Mucosa of rectum (tissue), 2 donors: Measurements from ENCODE around the gene SFI1.
"Not testable (repeated sequence)": the region's sequence is repeated elsewhere in the genome, so short reads cannot be mapped to it uniquely, and the experiment has no call there.

ENCODE experiments used
- H3K27ac ChIP-seq, 2 donors: one replicate each; pipeline ENCODE4 v1.7.0; 2013; ENCODE audit warnings: inconsistent platforms in 2 of 2, low read depth in 2 of 2, low read length in 2 of 2
- H3K27me3 ChIP-seq, 2 donors: one replicate each; pipeline ENCODE4 v1.7.0; 2013; ENCODE audit warnings: low read length in 2 of 2; ENCODE audit not compliant: control insufficient read depth in 2 of 2, insufficient read depth in 2 of 2
- H3K36me3 ChIP-seq, 2 donors: one replicate each; pipeline ENCODE4 v1.7.0; 2013; ENCODE audit warnings: low read length in 2 of 2; ENCODE audit not compliant: control insufficient read depth in 2 of 2, insufficient read depth in 2 of 2
- H3K4me1 ChIP-seq, 2 donors: one replicate each; pipeline ENCODE4 v1.7.0; 2013; ENCODE audit warnings: low read length in 2 of 2, mild to moderate bottlenecking in 1 of 2; ENCODE audit not compliant: control insufficient read depth in 2 of 2, insufficient read depth in 2 of 2
- H3K4me3 ChIP-seq, 2 donors: one replicate each; pipeline ENCODE4 v1.7.0; 2013; ENCODE audit warnings: low read length in 2 of 2
- H3K9ac ChIP-seq, 2 donors: one replicate each; pipeline ENCODE4 v1.7.0; 2013; ENCODE audit warnings: low read length in 2 of 2, low read depth in 1 of 2, mild to moderate bottlenecking in 1 of 2
- H3K9me3 ChIP-seq, 2 donors: one replicate each; pipeline ENCODE4 v1.7.0; 2013; ENCODE audit warnings: low read length in 2 of 2; ENCODE audit not compliant: control insufficient read depth in 2 of 2
- donor health status: healthy.
- donor health status: Normal muscosa, but diverticular disease.

Gene SFI1

GRCh38 chr22:31584804-31585160, 88.4 kb downstream of the SFI1 start:
- Histone ChIP-seq H3K36me3 (peaks cover 6 to 31% of the 10 kb centered on the region in 2 donors), H3K27me3 (no peaks in the 10 kb centered on the region), H3K27ac (no peak overlapping the region), H3K9ac (no peak overlapping the region), H3K4me3 (no peak overlapping the region), H3K9me3 (no peaks in the 10 kb centered on the region), H3K4me1 (no peaks in the 10 kb centered on the region)

GRCh38 chr22:31585161-31585859, 89.0 kb downstream of the SFI1 start:
- H3K4me3 ChIP-seq = no peak overlapping the region

GRCh38 chr22:31586137-31586920, 90.0 kb downstream of the SFI1 start:
- Histone ChIP-seq H3K9me3 (no peaks in the 10 kb centered on the region), H3K27ac (no peak overlapping the region), H3K4me1 (no peaks in the 10 kb centered on the region), H3K36me3 (peaks cover 6 to 31% of the 10 kb centered on the region in 2 donors), H3K4me3 (no peak overlapping the region), H3K9ac (no peak overlapping the region), H3K27me3 (no peaks in the 10 kb centered on the region)

More at GRCh38 chr22:31585161-31585859, 89.0 kb downstream of the SFI1 start:
- no peaks in the 10 kb centered on the region for H3K27me3 ChIP-seq
- no peak overlapping the region for H3K27ac ChIP-seq
- H3K4me1 ChIP-seq = no peaks in the 10 kb centered on the region
- no peak overlapping the region for H3K9ac ChIP-seq
- peaks cover 6 to 31% of the 10 kb centered on the region in 2 donors for H3K36me3 ChIP-seq
- H3K9me3 ChIP-seq = no peaks in the 10 kb centered on the region

GRCh38 chr22:31588970-31589675, 92.8 kb downstream of the SFI1 start:
- Histone ChIP-seq H3K27me3 (no peaks in the 10 kb centered on the region), H3K4me3 (peak overlapping the region in 1 of 2 donors; percentile 41), H3K9ac (no peak overlapping the region), H3K4me1 (no peaks in the 10 kb centered on the region), H3K36me3 (peaks cover 6 to 27% of the 10 kb centered on the region in 2 donors), H3K9me3 (no peaks in the 10 kb centered on the region), H3K27ac (peak overlapping the region in 1 of 2 donors; percentile 27)

- H3K4me3 ChIP-seq, H3K27me3 ChIP-seq, H3K9ac ChIP-seq, H3K4me1 ChIP-seq, H3K27ac ChIP-seq, H3K9me3 ChIP-seq: not testable (repeated sequence)
- H3K36me3 ChIP-seq = peaks cover 6 to 20% of the 10 kb centered on the region in 2 donors
These were observed 93.8 kb downstream of the SFI1 start for GRCh38 chr22:31590161-31590560.

- Histone ChIP-seq H3K27ac (no peak overlapping the region), H3K4me3 (no peak overlapping the region), H3K27me3 (no peaks in the 10 kb centered on the region), H3K4me1 (no peaks in the 10 kb centered on the region), H3K9ac (no peak overlapping the region), H3K36me3 (no peaks in the 10 kb centered on the region), H3K9me3 (no peaks in the 10 kb centered on the region)
These were observed 98.9 kb downstream of the SFI1 start for GRCh38 chr22:31595271-31595670.

- H3K4me1 ChIP-seq = no peaks in the 10 kb centered on the region
- H3K27me3 ChIP-seq = no peaks in the 10 kb centered on the region
- no peak overlapping the region for H3K9ac ChIP-seq
- H3K4me3 ChIP-seq = no peak overlapping the region
- H3K36me3 ChIP-seq = peaks cover 5 to 11% of the 10 kb centered on the region in 2 donors
- no peaks in the 10 kb centered on the region for H3K9me3 ChIP-seq
- no peak overlapping the region for H3K27ac ChIP-seq
These were observed 106.1 kb downstream of the SFI1 start for GRCh38 chr22:31602259-31602952.

GRCh38 chr22:31603081-31603525, 106.8 kb downstream of the SFI1 start:
- no peaks in the 10 kb centered on the region for H3K27me3 ChIP-seq
- no peak overlapping the region for H3K27ac ChIP-seq
- H3K9ac ChIP-seq = no peak overlapping the region
- no peaks in the 10 kb centered on the region for H3K4me1 ChIP-seq
- peaks cover 5 to 15% of the 10 kb centered on the region in 2 donors for H3K36me3 ChIP-seq
- no peaks in the 10 kb centered on the region for H3K9me3 ChIP-seq
- H3K4me3 ChIP-seq = no peak overlapping the region

- peaks cover 5 to 17% of the 10 kb centered on the region in 2 donors for H3K36me3 ChIP-seq
- no peaks in the 10 kb centered on the region for H3K9me3 ChIP-seq
- no peak overlapping the region for H3K9ac ChIP-seq
- H3K4me1 ChIP-seq = no peaks in the 10 kb centered on the region
- no peaks in the 10 kb centered on the region for H3K27me3 ChIP-seq
- no peak overlapping the region for H3K4me3 ChIP-seq
- no peak overlapping the region for H3K27ac ChIP-seq
These were observed 107.2 kb downstream of the SFI1 start for GRCh38 chr22:31603574-31603973.
